Skeletal muscle satellite cell (primary cell): Measurements from ENCODE around the gene ZNF792.
A peak's percentile ranks its signal among the peaks of the same experiment; 100 is the strongest.
"Not testable (repeated sequence)": the region's sequence is repeated elsewhere in the genome, so short reads cannot be mapped to it uniquely, and the experiment has no call there.

ENCODE experiments used
- H3K27me3 ChIP-seq: 2 replicates; pipeline ENCODE4 v1.7.0; 2013; ENCODE audit warnings: low read length; ENCODE audit not compliant: control insufficient read depth, insufficient read depth
- H3K36me3 ChIP-seq: 2 replicates; pipeline ENCODE4 v1.7.0; 2013; ENCODE audit warnings: mild to moderate bottlenecking, control low read depth, low read length; ENCODE audit not compliant: insufficient read depth
- H3K4me1 ChIP-seq: 2 replicates; pipeline ENCODE4 v1.7.0; 2013; ENCODE audit warnings: low read length; ENCODE audit not compliant: control insufficient read depth, insufficient read depth
- H3K4me2 ChIP-seq: 2 replicates; pipeline ENCODE4 v1.7.0; 2013; ENCODE audit warnings: mild to moderate bottlenecking, low read length
- H3K4me3 ChIP-seq: 2 replicates; pipeline ENCODE4 v1.7.0; 2013; ENCODE audit warnings: low read length
- H3K9ac ChIP-seq: 2 replicates; pipeline ENCODE4 v1.7.0; 2013; ENCODE audit warnings: mild to moderate bottlenecking, low read depth, low read length, moderate library complexity
- H3K9me3 ChIP-seq: replicated peaks from 2 replicates; pipeline ENCODE4 v1.7.0; 2013; ENCODE audit warnings: mild to moderate bottlenecking, control low read depth, low read length

ZNF792 gene

DNA sequence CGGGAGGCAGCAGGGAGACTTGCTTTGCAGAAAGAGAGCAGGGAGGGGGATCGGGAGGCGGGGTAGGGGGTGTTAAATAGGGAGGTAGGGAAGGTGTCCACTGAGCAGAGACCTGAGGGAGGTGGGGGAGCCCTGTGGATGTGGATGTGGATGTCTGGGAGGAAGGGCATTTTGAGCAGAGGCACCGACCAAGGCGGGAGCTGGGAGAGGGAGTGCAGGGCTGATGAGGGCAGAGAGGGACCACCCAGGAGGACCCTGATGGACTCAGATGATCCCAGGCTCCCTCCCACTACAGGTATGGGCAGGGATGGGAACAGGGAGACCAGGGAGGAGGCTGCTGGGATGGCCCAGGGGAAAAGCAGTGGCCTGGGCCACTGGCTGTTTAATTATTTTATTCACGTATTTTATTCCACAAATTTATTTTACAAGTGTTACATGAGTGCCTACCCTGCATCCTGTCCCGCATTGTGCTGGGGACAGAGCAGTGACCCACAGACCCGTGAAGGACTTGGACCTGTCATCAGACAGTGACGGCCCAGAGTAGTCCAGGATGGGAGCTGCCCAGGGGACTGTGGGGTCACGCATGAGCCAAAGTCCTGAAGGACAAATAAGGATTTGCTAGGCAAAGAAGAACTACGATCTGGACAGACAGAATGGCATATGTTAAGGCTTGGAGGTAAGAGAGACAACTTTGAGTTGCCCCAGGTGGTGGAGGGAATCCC is 41.4 kb upstream of the ZNF792 start:
- Histone ChIP-seq H3K27me3 (no peaks in the 10 kb centered on the region), H3K36me3 (peaks cover 34% of the 10 kb centered on the region), H3K4me1 (peaks cover 19% of the 10 kb centered on the region)

GRCh38 chr19:35004517-35005255 is 40.7 kb upstream of the ZNF792 start:
- Histone ChIP-seq H3K27me3 (no peaks in the 10 kb centered on the region), H3K4me2 (no peak overlapping the region), H3K4me3 (no peak overlapping the region), H3K4me1 (peaks cover 19% of the 10 kb centered on the region), H3K9ac (no peak overlapping the region), H3K9me3 (no peaks in the 10 kb centered on the region), H3K36me3 (peaks cover 27% of the 10 kb centered on the region)

More for the DNA sequence above, 41.4 kb upstream of the ZNF792 start:
- no peaks in the 10 kb centered on the region for H3K9me3 ChIP-seq
- H3K9ac ChIP-seq = no peak overlapping the region
- no peak overlapping the region for H3K4me2 ChIP-seq
- no peak overlapping the region for H3K4me3 ChIP-seq

DNA sequence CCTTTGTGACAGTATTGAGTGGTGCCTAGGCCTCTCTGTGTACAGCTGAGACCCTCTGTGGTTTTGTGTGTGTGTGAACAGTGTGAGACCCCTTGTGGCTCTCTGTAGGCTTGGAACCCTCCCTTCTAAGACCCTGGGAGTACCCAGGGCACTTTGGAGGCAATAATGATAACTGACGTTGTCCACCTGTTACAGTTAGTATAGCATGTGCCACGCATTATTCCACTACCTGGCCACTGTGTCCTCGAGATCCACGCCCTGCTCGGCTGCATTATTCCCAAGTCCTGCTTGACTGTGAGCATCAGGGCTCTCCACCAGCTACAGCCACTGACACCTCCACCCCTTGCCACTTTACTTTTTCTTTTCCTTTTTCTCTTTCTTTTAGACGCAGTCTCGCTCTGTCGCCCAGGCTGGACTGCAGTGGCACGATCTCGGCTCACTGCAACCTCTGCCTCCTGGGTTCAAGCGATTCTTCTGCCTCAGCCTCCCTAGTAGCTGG is 38.1 kb upstream of the ZNF792 start:
- peaks cover 26% of the 10 kb centered on the region for H3K4me1 ChIP-seq
- H3K4me2 ChIP-seq = peak overlapping the region; percentile 31
- no peaks in the 10 kb centered on the region for H3K9me3 ChIP-seq
- H3K36me3 ChIP-seq = peaks cover 19% of the 10 kb centered on the region
- no peak overlapping the region for H3K9ac ChIP-seq
- H3K27me3 ChIP-seq = no peaks in the 10 kb centered on the region
- no peak overlapping the region for H3K4me3 ChIP-seq

- Histone ChIP-seq H3K4me2 (peak overlapping the region; percentile 83), H3K4me3 (peak overlapping the region; percentile 75), H3K4me1 (peaks cover 19% of the 10 kb centered on the region), H3K9ac (peak overlapping the region; percentile 69), H3K27me3 (no peaks in the 10 kb centered on the region), H3K9me3 (no peaks in the 10 kb centered on the region), H3K36me3 (peaks cover 10% of the 10 kb centered on the region)
These were observed 36.8 kb upstream of the ZNF792 start for GRCh38 chr19:35000647-35001501.

DNA sequence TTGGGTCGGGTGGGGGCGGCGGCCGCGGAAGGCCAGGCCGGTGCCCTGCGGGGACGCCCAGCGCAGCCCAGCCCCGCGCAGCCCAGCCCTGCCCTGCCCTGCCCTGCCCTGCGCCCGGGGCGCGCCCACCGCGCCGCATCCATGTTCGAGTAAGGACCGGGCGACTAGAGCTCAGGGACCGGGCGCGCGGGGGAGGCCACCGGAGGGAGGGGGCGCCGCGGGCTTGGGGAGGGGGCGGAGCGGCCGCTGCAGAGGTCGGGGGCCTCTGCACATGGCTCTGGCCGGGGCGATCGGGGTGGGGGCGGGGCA is 36.3 kb upstream of the ZNF792 start:
- peak overlapping the region; percentile 75 for H3K4me3 ChIP-seq
- H3K9me3 ChIP-seq = no peaks in the 10 kb centered on the region
- peak overlapping the region; percentile 89 for H3K9ac ChIP-seq
- peak overlapping the region; percentile 98 for H3K4me2 ChIP-seq
- no peaks in the 10 kb centered on the region for H3K27me3 ChIP-seq
- peaks cover 14% of the 10 kb centered on the region for H3K4me1 ChIP-seq
- H3K36me3 ChIP-seq = peaks cover 6% of the 10 kb centered on the region

DNA sequence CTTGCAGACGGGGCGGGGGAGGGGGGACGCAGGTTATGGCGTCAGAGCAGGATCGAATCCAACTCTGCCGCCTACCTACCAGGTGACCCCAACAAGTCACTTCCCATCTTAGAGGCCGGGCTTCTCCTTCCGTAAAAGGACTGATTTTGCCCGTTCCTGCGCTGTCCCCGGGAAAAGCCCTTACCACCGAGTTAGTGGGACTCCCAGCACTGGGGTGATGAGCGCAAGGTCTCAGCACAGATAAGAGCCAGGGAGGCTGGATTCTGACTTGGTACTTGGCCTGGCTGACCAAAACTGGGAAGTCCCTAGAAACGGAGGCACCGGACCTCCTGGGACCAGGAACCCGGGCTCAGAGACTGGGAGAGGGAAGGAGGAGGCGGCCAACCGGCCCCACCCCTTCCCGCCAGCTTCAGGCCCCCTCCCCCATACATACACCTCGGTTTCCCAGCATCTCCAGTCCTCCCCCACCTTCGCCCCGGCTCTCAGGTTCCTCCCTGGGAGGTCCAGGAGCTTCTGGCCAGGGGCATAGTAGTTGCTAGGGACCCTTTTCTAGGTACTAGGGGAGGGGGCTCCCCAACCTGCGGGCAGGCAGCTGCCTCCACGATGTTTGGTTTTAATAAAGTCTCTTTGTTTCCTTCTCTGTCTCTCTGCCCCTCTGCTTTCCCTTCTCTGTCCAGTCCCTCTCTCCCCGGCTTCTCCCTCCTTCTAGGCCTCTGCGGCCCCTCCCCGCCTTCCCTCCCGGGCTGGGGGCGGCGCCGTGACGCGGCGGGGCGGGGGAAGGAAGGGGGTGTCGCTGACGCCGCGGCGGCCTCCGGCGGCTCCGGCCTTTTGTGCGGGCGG is 35.7 kb upstream of the ZNF792 start, which contains the start of gene GRAMD1A:
TSS of gene GRAMD1A (plus strand) at position 826 of the 840 bp plus-strand sequence. CDS start 156 bp downstream, outside the sequence.
- H3K4me1 ChIP-seq = peaks cover 19% of the 10 kb centered on the region
- H3K9ac ChIP-seq = peak within 1 kb of the TSS; percentile 89
- no peaks in the 10 kb centered on the region for H3K27me3 ChIP-seq
- no peaks in the 10 kb centered on the region for H3K9me3 ChIP-seq
- peak within 1 kb of the TSS; percentile 75 for H3K4me3 ChIP-seq
- peaks cover 6% of the 10 kb centered on the region for H3K36me3 ChIP-seq
- peak within 1 kb of the TSS; percentile 98 for H3K4me2 ChIP-seq

DNA sequence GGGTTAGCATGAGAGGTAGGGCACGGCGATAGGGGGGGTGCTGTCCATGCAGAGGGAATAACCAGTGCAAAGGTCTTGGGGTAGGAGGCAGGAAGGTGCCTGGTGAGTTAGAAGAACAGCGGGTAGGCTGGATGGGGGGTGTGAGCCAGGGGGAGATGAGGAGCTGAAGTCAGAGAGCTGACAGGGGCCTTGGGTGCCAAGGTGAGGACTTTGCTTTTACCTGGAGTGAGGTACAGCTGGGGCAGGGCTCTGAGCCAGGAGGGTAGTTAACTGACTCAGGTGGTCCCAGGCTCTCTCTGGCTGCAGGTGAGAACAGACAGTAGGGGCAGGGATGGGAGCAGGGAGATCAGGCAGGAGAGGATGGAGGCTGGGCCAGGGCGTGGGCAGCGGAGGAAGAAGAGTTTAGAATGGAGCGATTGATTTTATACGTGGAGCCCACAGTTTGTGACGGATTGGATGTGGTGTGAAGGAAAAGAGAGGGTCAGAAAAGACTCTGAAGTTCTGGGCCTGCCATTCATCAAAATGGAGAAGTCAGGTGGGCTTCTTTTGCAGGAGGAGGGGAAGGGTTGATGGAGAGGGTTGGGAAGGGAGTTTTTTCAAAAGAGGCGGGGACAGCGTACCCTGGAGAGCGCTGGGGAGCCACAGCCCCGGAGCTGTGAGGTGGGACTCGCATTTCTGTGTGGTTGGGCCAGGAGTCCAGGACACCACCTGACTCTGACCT is 34.9 kb upstream of the ZNF792 start:
- H3K9me3 ChIP-seq = no peaks in the 10 kb centered on the region
- no peaks in the 10 kb centered on the region for H3K27me3 ChIP-seq
- H3K4me2 ChIP-seq = peak overlapping the region; percentile 98
- H3K9ac ChIP-seq = peak overlapping the region; percentile 89
- H3K36me3 ChIP-seq = peaks cover 6% of the 10 kb centered on the region
- H3K4me1 ChIP-seq = peaks cover 22% of the 10 kb centered on the region
- peak overlapping the region; percentile 75 for H3K4me3 ChIP-seq

DNA sequence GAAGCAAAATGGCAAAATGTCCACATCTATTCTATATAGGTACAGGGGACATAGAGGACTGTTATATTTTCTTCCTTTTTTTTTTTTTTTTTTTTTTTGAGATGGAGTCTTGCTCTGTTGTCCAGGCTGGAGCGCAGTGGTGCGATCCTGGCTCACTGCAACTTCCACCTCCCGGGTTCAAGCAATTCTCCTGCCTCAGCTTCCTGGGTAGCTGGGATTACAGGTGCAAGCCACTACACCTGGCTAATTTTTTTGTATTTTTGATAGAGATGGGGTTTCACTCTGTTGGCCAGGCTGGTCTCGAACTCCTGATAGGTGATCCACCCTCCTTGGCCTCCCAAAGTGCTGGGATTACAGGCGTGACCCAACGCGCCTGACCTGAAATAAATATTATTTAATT is 34.2 kb upstream of the ZNF792 start:
- H3K36me3 ChIP-seq, H3K27me3 ChIP-seq, H3K9ac ChIP-seq, H3K4me3 ChIP-seq, H3K9me3 ChIP-seq, H3K4me2 ChIP-seq: not testable (repeated sequence)
- peaks cover 22% of the 10 kb centered on the region for H3K4me1 ChIP-seq

- H3K4me1 ChIP-seq = peaks cover 15% of the 10 kb centered on the region
- H3K4me2 ChIP-seq = no peak overlapping the region
- no peaks in the 10 kb centered on the region for H3K27me3 ChIP-seq
- no peak overlapping the region for H3K4me3 ChIP-seq
- no peak overlapping the region for H3K9ac ChIP-seq
- no peaks in the 10 kb centered on the region for H3K36me3 ChIP-seq
- no peaks in the 10 kb centered on the region for H3K9me3 ChIP-seq
These were observed 33.1 kb upstream of the ZNF792 start for GRCh38 chr19:34997071-34997617.

DNA sequence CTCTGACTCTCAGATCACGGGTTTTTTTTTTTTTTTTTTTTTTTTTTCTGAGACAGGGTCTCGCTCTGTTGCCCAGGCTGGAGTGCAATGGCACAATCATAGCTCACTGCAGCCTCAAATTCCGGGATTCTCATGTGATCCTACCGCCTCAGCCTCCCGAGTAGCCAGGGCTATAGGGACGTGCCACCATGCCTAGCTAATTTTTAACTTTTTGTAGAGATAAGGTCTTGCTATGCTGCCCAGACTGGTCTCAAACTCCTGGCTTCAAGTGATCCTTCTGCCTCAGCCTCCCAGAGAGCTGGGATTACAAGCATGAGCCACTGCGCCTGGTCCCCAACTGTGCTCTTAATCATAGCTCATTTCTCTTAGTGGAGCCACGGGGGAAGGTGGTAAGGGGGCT is 31.5 kb upstream of the ZNF792 start:
- H3K9ac ChIP-seq = no peak overlapping the region
- no peaks in the 10 kb centered on the region for H3K9me3 ChIP-seq
- H3K36me3 ChIP-seq = no peaks in the 10 kb centered on the region
- no peak overlapping the region for H3K4me2 ChIP-seq
- peaks cover 5% of the 10 kb centered on the region for H3K27me3 ChIP-seq
- H3K4me3 ChIP-seq = no peak overlapping the region
- H3K4me1 ChIP-seq = peaks cover 15% of the 10 kb centered on the region
